HEK293T (cell line): ENCODE measurements around the gene SH2D5.

Source experiments
- ARNT ChIP-seq: fragments of 450-650 bp; IDR thresholded peaks from 2 replicates; pipeline ENCODE4 v1.6.1; 2017; ENCODE audit warnings: mild to moderate bottlenecking
- BHLHE40 ChIP-seq: fragments of 450-650 bp; IDR thresholded peaks from 2 replicates; pipeline ENCODE4 v1.6.1; 2016; ENCODE audit warnings: mild to moderate bottlenecking, moderate library complexity, borderline replicate concordance
- CTBP1 ChIP-seq: fragments of 450-650 bp; IDR thresholded peaks from 2 replicates; pipeline ENCODE4 v1.6.1; 2016; ENCODE audit warnings: borderline replicate concordance
- FOXA1 ChIP-seq: fragments of 450-650 bp; IDR thresholded peaks from 2 replicates; pipeline ENCODE4 v1.6.1; 2016; ENCODE audit warnings: mild to moderate bottlenecking
- FOXK2 ChIP-seq: fragments of 450-650 bp; IDR thresholded peaks from 2 replicates; pipeline ENCODE4 v1.6.1; 2016; ENCODE audit warnings: mild to moderate bottlenecking
- FOXM1 ChIP-seq: fragments of 450-650 bp; IDR thresholded peaks from 2 replicates; pipeline ENCODE4 v1.6.1; 2017; ENCODE audit warnings: mild to moderate bottlenecking, borderline replicate concordance
- HDGF ChIP-seq: fragments of 450-650 bp; IDR thresholded peaks from 2 replicates; pipeline ENCODE4 v1.6.1; 2017; ENCODE audit warnings: antibody characterized with exemption, borderline replicate concordance
- L3MBTL2 ChIP-seq: fragments of 450-650 bp; conservative IDR thresholded peaks from 2 replicates; pipeline ENCODE4 v1.6.1; 2016; ENCODE audit warnings: mild to moderate bottlenecking
- PKNOX1 ChIP-seq: fragments of 450-650 bp; IDR thresholded peaks from 2 replicates; pipeline ENCODE4 v1.6.1; 2016
- SP1 ChIP-seq: fragments of 450-650 bp; IDR thresholded peaks from 2 replicates; pipeline ENCODE4 v1.6.1; 2017

DNA sequence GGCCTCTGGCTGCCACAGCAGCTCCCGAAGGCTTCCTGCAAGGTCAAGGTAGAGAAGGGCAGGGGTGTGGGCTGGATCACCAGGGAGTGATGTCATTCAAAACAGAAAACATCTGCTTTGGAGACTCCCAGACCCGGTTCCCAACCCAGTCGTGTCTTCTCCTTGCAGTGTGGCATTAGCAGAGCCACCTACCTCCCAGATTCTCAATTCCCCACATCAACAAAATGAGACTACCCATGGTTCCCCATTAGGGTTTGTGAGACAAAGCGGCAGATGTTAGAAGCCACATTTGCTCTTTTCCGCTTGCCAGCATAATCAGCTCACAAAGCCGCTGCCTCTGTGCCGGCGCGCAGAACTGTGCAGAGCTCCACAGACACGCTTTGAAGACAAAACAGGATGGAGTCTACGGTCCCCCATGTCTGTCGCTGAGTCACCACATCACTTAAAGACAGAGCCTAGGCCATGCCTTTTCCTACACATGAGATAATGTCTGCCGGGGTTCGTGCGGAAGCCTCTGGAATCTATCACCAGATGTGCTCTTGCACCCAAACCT lies 27.2 kb downstream of the SH2D5 start:
- TF ChIP-seq FOXA1 = no peak
- TF ChIP-seq FOXK2 = no peak
- TF ChIP-seq L3MBTL2 = no peak
- no peak for TF ChIP-seq ARNT
- TF ChIP-seq SP1 = no peak
- TF ChIP-seq HDGF = no peak
- TF ChIP-seq PKNOX1 = no peak
- TF ChIP-seq CTBP1 = no peak
- no peak for TF ChIP-seq FOXM1
- TF ChIP-seq BHLHE40 = no peak
